Nephron progenitor cell (in vitro differentiated cells): ENCODE results near the gene ADAMTSL3.

Experiments
- DNase-seq: peaks from one replicate; pipeline ENCODE4 v3.0.0; 2021
- H3K27ac Mint-ChIP-seq: 2 replicates; pipeline ENCODE4 v1.8.0; 2021; ENCODE audit warnings: mild to moderate bottlenecking, moderate library complexity, mixed read lengths
- H3K27me3 Mint-ChIP-seq: 2 replicates; pipeline ENCODE4 v1.8.0; 2021; ENCODE audit warnings: mild to moderate bottlenecking, low read depth, mixed read lengths; ENCODE audit not compliant: poor library complexity
- H3K36me3 Mint-ChIP-seq: 2 replicates; pipeline ENCODE4 v1.8.0; 2021; ENCODE audit warnings: low read depth, mixed read lengths
- H3K4me1 Mint-ChIP-seq: 2 replicates; pipeline ENCODE4 v1.8.0; 2021; ENCODE audit warnings: mixed read lengths
- H3K4me3 Mint-ChIP-seq: 2 replicates; pipeline ENCODE4 v1.8.0; 2021; ENCODE audit warnings: mild to moderate bottlenecking, moderate library complexity, mixed read lengths
- H3K9me3 Mint-ChIP-seq: 2 replicates; pipeline ENCODE4 v1.8.0; 2021; ENCODE audit warnings: mild to moderate bottlenecking, moderate library complexity, mixed read lengths
- TF ChIP-seq, protein P1 (sequence below): fragments of 200-600 bp; sonication (generic); IDR thresholded peaks from 2 replicates; pipeline ENCODE4 v1.5.0; 2021; ENCODE audit warnings: antibody characterized with exemption

ADAMTSL3 gene

GRCh38 chr15:83670672-83671229 lies 16.8 kb downstream of the ADAMTSL3 start:
- Mint-ChIP-seq H3K9me3 (peaks cover 17% of the 10 kb centered on the region), H3K27me3 (no peaks in the 10 kb centered on the region), H3K4me1 (peaks cover 6% of the 10 kb centered on the region), H3K4me3 (no peak overlapping the region), H3K36me3 (no peaks in the 10 kb centered on the region), H3K27ac (no peak overlapping the region)
- DNase-seq, result no peak
- TF ChIP-seq, protein P1, sequence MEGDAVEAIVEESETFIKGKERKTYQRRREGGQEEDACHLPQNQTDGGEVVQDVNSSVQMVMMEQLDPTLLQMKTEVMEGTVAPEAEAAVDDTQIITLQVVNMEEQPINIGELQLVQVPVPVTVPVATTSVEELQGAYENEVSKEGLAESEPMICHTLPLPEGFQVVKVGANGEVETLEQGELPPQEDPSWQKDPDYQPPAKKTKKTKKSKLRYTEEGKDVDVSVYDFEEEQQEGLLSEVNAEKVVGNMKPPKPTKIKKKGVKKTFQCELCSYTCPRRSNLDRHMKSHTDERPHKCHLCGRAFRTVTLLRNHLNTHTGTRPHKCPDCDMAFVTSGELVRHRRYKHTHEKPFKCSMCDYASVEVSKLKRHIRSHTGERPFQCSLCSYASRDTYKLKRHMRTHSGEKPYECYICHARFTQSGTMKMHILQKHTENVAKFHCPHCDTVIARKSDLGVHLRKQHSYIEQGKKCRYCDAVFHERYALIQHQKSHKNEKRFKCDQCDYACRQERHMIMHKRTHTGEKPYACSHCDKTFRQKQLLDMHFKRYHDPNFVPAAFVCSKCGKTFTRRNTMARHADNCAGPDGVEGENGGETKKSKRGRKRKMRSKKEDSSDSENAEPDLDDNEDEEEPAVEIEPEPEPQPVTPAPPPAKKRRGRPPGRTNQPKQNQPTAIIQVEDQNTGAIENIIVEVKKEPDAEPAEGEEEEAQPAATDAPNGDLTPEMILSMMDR, result no peak

- no peaks in the 10 kb centered on the region for H3K36me3 Mint-ChIP-seq
- H3K27me3 Mint-ChIP-seq, result no peaks in the 10 kb centered on the region
- no peak for DNase-seq
- TF ChIP-seq, protein P1, result no peak
- H3K27ac Mint-ChIP-seq, result no peak overlapping the region
- peaks cover 6% of the 10 kb centered on the region for H3K4me1 Mint-ChIP-seq
- H3K4me3 Mint-ChIP-seq, result no peak overlapping the region
- peaks cover 22% of the 10 kb centered on the region for H3K9me3 Mint-ChIP-seq
Observed at GRCh38 chr15:83671603-83672002, 17.7 kb downstream of the ADAMTSL3 start.

- Mint-ChIP-seq H3K36me3 (no peaks in the 10 kb centered on the region), H3K27ac (no peak overlapping the region), H3K4me1 (peaks cover 6% of the 10 kb centered on the region), H3K27me3 (no peaks in the 10 kb centered on the region), H3K4me3 (no peak overlapping the region), H3K9me3 (peaks cover 23% of the 10 kb centered on the region)
- TF ChIP-seq, protein P1, result no peak
- no peak for DNase-seq
Observed at GRCh38 chr15:83673385-83673784, 19.5 kb downstream of the ADAMTSL3 start.

- Mint-ChIP-seq H3K27ac (no peak overlapping the region), H3K36me3 (peaks cover 11% of the 10 kb centered on the region), H3K4me3 (no peak overlapping the region), H3K27me3 (peaks cover 2% of the 10 kb centered on the region), H3K9me3 (peaks cover 18% of the 10 kb centered on the region), H3K4me1 (peaks cover 10% of the 10 kb centered on the region)
- TF ChIP-seq, protein P1, result no peak
- no peak for DNase-seq
Observed at GRCh38 chr15:83682476-83683088, 28.7 kb downstream of the ADAMTSL3 start.

GRCh38 chr15:83685916-83686332 lies 32.0 kb downstream of the ADAMTSL3 start:
- H3K9me3 Mint-ChIP-seq, result peaks cover 4% of the 10 kb centered on the region
- H3K4me3 Mint-ChIP-seq, result no peak overlapping the region
- TF ChIP-seq, protein P1, result no peak
- no peak for DNase-seq
- H3K27ac Mint-ChIP-seq, result no peak overlapping the region
- H3K4me1 Mint-ChIP-seq, result peaks cover 10% of the 10 kb centered on the region
- H3K36me3 Mint-ChIP-seq, result no peaks in the 10 kb centered on the region
- peaks cover 7% of the 10 kb centered on the region for H3K27me3 Mint-ChIP-seq

GRCh38 chr15:83688201-83688600 lies 34.3 kb downstream of the ADAMTSL3 start:
- H3K9me3 Mint-ChIP-seq, result no peaks in the 10 kb centered on the region
- TF ChIP-seq, protein P1, result no peak
- no peaks in the 10 kb centered on the region for H3K36me3 Mint-ChIP-seq
- H3K27me3 Mint-ChIP-seq, result peaks cover 7% of the 10 kb centered on the region
- no peak overlapping the region for H3K4me3 Mint-ChIP-seq
- peaks cover 20% of the 10 kb centered on the region for H3K4me1 Mint-ChIP-seq
- no peak for DNase-seq
- no peak overlapping the region for H3K27ac Mint-ChIP-seq
